T-helper 1 cell (primary cell): Measurements from ENCODE around the gene ERVFRD-1.

Experiments
- DNase-seq, 5 donors: peaks; one replicate each; pipeline ENCODE4 v3.0.0-alpha.2; 2012 to 2020
- total RNA-seq, 4 donors: gene quantifications; one replicate each; lab custom pipeline; 2026; lab: John Stamatoyannopoulos, UW

The ERVFRD-1 gene, protein sequence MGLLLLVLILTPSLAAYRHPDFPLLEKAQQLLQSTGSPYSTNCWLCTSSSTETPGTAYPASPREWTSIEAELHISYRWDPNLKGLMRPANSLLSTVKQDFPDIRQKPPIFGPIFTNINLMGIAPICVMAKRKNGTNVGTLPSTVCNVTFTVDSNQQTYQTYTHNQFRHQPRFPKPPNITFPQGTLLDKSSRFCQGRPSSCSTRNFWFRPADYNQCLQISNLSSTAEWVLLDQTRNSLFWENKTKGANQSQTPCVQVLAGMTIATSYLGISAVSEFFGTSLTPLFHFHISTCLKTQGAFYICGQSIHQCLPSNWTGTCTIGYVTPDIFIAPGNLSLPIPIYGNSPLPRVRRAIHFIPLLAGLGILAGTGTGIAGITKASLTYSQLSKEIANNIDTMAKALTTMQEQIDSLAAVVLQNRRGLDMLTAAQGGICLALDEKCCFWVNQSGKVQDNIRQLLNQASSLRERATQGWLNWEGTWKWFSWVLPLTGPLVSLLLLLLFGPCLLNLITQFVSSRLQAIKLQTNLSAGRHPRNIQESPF
- total RNA-seq: 0 to 1.1 (median 0.06) reads per million in 4 donors

DNA sequence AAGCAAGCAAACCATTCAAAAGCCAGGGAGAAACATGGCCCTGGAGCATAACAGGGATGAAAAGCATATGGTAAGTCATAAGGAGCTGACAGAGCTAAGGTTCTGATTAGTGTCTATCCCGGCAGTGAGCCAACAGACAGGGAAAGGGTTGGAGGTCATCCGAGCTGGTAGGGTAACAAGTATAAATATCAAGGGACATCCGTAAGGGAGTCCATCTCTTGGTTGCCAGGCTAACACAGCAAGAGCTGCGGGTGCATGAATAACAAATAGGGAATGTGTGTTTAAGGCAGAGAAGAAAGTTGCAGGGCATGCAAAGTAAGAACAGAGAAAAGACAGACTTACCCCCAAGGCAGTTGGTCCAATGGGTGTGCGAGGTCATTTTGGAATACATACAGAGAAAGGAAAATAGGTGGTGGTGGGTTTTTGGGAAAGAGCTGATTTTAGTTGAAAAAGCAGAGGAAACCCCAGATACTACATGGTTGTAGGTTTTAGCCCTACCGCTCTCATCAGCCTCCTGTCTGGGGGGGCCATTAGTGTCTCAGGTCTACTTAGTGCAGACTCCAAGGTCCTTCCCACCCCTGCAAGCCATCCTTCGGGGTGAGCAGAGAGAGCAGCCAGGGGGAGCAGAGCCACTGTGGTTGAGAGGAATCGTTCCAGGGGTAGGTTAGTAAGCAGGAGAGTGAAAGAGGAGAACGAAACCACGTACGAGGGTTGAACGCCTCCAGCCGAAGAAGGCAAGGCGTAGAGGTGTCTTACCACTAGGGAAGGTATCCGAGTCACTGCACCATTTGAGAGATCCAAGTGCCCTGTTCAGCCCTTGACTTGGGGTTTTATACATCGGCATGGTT is at the start of gene ERVFRD-1:
TSS of gene ERVFRD-1 (minus strand) at position 805 of the 848 bp plus-strand sequence. CDS start 6,415 bp downstream, outside the sequence.
- no peak for DNase-seq

DNA sequence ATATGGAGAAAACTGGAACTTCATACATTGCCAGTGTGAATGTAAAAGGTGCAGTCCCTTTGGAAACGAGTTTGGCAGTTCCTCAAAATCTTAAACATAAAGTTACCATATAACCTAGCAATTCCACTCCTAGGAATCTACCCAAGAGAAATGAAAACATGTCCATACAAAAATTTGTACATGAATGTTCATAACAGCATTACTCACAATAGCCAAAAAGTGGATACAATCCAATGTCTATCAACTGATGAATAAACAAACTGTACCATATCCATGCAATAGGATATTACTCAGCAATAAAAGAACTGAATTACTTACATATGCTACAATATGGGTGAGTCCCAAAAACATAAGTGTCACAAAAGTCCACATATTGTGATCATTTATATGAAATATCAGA is 48.7 kb upstream of the ERVFRD-1 start:
- no peak for DNase-seq

DNA sequence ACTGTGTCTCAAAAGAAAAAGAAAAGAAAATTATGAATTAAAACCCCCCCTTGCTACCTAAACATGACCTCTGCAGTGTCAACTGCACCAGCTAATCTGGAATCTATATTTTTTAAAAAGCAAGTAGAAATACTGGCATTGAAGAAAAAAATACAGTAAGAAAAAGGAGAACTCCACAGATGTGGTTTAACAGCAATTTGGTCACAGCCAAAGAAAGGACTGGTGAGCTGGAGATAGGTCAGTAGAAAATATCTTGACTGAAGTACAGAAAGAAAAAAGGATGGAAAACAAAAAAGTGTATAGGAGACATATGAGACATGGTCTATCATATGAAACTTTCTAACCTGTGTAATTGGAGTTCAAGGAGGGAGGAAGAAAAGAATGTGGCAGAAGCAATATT is 44.1 kb upstream of the ERVFRD-1 start:
- DNase-seq: no peak

DNA sequence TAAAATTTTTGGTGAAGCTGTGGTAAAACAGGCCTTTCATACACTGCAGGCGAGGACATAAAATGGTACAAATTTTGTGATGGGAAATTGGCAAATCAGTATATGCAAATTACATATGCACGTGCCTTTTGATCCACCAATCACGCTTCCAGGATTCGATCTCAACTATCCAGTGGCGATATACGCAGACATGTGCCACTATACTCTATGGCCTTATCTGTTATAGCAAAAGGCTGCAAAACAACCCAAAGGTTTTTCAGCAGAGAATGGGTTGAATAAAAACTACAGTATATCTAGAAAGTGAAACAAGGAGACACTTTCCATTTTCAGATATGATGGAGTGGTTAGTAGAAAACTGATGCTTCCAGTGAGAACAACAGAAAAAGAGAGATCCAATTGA is 41.9 kb upstream of the ERVFRD-1 start:
- no peak for DNase-seq

DNA sequence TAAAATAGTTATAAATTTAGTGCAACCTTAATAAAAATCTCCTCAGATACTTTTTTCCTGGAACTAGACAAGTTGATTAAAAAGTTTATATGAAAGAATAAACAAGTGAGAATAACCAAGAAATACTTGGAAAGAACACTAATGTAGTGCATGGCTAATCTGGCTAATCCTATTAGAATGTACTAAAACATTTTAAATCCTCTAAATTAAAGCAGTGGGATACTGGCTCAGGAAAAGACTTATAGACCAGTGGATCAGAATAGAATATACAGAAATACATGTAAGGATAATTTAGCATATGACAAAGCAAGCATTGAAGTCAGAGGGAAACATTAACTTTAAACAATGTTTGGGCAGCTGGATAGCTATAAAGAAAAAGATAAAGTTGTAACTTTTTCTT is 41.1 kb upstream of the ERVFRD-1 start:
- DNase-seq: no peak

DNA sequence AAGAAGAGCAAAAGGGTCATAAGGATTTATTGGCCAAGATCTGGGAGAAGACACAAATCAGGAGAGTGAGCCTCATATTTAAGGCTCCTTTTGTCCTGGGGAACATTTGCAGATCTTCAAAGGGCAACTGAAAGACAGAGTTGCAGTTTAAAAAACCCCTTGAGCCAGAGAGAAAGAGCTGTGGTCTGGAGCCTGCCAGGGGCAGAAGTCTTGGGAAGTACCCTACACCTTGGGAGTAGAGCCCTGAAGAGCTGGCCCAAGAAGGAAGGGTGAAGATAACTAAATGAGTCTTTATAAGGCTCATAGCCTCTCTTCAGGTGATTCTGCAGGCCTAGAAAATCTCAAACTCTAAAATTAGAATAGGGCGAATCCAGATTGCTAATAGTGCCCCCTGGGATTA is 40.0 kb upstream of the ERVFRD-1 start:
- no peak for DNase-seq

DNA sequence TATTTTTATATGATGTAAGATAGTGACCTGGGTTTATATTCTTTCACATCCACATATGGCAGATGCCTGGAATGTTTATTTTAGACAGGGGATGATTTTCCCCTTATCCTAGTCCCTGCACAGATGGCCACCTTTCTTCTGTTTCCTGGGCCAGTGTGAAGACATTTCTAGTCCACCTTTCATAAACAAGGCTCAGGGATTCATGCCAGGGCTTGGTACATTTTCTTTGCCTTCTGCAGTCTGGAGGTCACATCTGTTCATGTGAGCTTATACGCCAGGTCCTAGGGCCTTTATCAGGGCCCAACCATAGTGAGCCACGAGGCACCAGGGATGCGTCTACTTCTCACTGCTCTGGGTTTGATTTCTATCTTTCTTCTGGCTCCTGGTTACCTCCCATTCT is 38.0 kb upstream of the ERVFRD-1 start:
- no peak for DNase-seq

DNA sequence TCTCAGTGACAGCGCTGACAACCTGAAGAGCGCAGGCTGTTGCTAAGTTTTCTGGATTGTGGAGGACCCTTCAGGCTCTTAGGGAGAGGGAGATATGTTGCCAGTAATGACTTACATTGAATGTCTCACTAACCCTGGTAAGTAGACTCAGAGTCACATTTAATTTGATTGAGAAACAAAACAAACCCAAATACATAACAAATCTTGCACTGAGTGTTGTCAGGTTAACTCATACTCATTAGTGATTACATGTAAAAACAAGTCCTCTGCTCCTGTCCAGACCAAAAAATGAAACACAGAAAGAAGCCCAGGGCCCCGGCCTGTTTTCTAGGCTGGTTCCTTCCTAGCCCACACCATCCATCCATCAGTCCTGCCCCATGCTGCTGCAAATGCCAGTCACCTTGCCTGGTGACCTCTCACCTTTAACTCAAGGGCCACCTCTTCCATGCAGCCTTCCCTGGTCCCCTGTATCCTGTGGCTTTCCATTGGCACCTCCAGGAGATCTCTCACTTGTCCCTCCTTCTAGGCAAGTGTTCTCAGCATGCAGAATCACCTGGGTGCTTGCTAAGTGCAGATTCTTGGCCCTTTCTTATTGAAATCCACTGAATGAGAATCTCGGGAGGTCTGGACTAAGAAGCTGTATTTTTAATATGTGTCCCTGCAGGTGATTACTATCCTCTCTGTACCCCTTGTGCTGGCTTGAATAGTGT is 34.7 kb upstream of the ERVFRD-1 start:
- DNase-seq: no peak

DNA sequence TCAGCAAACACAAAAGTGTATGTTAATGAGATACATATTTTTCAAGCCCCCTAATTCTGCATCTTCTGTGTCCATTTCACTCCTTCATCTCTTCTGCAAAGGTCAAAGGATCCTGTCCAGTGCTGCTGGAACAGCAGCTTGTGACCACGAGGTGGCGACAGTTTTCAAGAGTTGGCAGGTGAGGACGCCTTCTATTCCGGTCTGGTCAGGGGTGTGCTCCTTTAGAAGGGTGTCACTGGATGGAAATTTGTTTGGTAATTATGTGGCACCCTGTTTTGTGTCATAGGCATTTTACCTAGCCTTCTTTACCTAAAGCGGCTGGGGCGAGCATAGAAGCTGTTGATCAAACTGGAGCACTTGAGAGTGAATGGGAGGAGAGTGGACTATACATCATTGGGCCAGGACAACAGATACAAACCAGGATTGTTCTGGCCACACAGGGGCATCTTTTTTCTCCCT is 32.9 kb upstream of the ERVFRD-1 start:
- DNase-seq: peak; percentile 41 to 75 (median 65)

DNA sequence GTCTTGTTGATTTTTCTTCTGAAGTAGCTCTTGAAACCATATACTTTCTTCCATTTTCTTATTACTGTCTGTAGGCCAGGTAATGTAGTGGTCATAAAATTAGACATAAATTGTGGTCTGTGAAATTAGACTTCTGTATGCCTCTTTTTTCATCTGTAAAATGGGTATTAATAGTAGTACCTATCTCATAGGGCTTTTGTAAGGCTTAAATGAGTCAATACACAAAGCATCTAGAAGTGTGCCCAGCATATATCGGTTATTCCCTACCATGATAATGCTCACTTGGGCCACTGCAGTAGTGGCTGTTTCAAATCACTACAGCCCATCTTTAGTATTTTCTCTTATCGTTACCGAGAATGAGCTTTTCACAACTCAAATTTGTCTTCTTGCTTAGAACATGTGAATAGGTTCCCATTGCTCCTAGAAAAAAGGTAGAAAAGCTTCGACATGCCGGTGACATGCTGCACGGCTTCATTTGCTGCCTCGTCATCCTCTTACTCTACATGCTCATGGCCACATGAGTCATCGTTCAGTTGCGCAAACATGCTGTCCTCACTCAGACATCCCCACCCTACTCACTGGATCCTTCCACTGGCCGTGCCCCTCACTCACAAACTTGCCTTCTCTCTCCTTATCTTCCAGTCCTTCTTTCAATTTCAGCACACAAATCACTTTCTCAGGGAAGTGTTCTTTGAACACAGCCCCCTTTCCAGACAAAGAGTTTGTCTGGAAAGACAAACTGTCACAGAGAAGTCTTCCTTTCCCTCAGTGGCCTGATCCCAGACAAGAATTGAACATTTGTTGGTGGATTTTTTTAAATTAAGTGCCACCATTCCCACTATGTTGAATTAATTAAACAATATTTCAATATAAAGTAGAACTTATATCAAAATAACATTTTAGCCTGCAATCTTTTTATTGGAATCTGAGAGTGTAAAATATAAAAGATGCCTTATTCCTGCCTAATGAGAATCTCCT is 32.2 kb upstream of the ERVFRD-1 start:
- no peak for DNase-seq

DNA sequence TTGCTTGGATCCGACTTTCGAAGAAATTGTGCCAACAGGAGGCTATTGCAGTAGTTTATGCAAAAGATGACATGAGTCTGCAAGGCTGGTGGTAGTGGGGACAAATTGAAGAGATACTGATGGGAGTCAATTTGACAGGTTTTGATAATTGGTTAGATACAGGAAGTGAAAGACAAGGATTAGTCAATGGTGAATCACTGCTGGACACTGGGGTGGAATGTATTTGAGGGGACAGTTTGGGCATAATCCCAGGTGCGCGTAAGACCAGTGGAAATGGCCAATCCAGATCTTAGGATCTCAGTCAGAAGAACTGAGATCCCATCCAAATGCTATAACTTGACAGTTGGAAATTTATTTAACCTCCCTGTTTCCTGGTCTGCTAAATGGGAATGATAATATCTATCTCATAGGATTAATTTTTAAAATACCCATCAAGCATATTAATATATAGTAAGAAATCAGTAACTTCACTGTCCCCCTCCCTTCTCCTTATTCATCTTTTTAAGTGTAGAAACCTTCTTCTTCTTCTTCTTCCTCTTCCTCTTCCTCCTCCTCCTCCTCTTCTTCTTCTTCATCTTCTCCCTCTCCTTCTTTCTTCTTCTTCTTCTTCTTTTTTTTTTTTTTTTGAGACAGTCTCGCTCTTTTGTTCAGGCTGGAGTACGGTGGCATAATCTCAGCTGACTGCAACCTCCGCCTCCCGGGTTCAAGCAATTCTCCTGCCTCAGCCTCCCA is 30.9 kb upstream of the ERVFRD-1 start:
- DNase-seq: no peak

DNA sequence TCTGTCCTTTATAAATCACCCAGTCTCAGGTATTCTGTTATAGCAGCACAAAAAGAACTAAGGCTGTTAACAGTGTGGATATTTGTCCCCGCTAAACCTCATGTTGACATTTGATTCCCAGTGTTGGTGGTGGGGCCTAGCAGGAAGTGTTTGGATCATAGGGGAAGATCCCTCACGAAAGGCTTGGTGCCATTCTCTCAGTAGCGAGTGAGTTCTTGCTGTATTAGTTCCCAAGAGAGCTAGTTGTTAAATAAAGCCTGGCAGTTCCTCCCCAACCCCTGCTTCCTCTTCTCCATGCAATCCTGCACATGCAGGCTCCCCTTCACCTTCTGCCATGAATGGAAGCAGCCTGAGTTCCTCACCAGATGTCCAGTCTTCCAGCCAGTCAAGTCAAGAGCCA is 29.8 kb upstream of the ERVFRD-1 start:
- no peak for DNase-seq

DNA sequence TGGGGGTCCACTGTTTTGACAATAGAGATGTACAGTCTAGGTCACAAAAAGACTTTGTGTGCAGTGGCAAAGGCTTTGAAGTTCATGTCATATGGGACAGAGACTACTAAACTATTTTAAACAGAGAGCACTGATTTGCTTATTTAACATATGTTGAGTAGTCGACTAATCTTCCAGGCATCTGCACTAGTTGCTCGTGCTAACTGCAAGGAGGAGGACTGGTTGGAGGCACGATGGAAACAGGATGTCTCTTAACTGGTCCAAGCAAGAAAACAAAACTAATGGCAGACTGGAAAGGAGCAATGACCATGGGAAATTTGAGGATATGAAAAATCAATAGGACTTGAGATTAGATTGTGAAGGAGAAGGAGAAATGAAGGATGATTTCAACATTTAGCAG is 28.5 kb upstream of the ERVFRD-1 start:
- no peak for DNase-seq

DNA sequence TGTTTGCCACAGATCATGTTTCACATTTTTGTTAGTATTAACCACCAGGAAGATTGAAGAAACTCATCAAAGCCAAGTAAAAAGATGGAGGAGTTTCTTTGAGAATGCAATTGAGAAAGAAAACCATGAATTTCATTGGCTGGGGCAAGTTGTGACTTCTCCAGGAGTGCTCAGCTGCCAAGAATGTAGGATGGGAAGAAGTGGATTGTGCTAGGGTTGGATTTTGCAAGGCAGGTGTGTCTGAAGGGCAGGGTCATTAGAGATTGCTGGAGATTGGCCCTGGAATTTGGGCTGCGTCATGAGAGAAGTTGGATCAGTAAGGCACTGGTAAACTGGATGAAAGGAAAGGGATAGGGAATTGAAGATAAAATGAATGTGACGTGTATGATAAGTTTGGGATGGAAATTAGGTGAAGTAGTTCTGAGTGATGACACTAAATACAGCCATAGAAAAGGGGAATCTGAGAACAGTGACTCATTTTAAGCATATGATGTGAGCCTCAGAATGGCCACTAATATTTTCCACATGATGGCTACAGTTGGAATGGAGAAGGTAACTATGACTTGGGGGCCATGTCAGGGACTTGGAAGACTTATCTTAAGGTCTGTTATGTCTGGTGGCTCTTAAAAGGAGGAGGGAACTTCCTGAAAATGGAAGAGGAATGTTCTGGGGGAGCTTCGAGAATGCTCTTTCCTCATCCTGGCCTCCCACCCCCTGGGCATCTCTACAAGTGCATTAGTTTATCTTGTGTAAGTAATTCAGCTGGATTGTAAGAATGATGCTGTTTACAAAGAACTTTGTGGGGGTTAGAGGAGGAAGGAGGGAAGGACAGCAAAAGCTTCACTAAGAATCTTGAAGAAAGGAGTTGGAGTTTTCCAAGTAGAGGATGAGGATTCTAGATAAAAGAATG is 27.8 kb upstream of the ERVFRD-1 start:
- DNase-seq: no peak

DNA sequence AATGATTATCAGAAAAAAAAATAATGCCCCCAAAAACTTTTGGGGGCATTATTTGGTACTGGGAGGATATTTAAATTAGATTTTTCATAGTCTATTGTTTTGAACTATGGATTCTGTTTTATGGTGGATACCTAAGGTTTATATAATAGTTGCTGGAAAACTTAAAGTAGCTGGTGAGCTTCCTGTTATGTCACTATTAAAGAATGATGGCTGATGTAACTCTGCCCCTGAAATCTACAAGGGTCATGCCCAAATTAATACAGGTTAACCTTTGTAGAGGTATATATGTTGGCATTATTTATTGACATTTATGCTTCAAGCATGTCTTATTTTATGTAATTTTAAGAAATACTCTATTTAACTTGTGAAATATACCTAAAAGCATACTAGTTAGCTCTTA is 25.3 kb upstream of the ERVFRD-1 start:
- no peak for DNase-seq

DNA sequence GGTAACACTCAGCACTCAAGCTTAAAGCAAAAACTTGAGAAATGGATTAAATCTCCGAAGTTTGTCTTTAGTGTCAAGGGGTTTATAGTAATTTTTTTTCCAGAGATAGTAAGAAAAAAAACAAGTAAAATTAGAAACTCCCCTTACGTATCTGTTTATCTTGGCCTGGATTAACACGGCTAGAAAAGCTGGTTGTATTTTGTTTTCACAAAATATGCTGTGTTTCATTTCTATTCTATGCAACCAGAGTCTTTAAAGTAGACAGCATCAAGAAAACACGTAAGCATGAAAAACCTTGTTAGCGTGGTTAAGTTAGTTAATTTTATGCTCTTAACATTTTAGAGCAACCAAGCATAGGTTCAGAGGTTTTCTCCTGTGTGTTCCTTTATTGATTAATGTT is 21.8 kb upstream of the ERVFRD-1 start:
- DNase-seq: no peak

DNA sequence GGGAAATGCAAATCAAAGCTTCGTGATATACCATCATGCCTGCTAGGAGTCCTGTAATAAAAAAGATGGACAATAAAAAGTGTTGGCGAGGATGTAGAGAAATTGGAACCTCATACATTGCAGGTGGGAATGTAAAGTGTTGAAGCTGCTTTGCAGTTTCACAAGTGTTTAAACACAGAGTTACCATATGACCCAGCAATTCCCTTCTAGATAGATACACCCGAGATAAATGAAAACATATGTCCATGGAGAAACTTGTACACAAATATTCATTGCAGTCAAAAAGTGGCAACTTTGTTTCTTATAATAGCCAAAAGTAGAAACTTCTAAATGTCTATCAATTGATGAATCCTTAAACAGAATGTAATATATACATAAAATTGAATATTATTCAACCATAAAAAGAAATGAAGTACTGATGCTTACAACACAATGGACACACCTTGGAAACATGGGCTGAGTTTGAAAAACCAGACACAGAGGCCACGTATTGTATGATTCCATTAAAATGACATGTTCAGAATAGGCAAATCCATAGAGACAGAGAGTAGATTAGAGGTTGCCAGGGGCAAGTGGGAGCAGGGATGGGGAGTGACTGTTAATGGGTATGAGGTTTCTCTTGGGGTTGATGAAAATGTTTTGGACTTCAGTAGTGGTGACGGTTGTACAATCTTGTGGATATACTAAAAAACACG is 20.8 kb upstream of the ERVFRD-1 start:
- DNase-seq: no peak

DNA sequence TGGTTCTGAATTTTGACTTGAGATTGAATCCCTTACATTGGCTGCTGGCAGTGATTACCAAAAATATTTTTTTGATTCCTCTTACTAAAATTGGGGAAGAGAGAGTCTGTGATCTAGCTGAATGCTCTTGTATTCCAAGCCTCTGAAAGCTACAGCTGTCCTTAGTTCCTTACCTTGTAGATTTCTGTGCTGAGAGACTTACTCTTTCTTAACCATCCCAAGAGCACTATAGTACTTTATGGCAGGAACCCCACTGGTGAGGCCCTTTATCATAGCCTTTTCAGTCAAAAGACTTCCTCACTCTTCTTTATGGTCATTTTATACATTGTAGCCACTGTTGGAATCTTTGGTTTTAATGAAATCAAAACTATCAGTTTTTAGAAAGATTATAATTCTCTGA is 19.1 kb upstream of the ERVFRD-1 start:
- no peak for DNase-seq

DNA sequence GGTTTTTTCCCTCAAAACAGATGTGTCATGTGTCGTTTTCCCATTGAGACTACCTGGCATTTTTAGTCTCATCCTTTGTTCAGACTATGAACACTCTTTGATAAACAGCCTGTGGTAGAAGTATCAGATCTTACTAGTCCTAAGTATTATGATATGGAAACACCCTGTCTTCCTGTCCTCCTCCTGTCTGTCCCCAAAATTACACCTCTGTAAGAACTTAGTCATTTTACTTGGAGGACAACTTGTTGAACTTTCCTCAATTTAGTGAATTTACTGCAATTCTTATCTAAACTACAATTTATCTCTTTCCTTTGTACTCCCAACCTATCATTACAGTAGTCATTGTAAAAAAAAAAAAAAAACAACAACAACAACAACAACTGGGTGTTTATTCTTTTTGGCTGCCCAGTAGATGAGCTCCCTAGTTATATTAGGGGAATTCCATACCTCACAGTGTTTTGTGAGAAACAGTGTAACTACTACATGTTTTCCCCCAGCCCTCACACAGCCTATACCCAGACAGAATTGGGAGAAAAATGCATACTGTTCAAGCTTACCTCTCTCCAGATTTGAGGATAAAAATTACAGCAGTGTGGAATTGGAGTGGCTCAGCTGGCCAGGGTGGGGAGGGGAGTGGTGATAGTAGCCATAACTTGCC is 18.5 kb upstream of the ERVFRD-1 start:
- DNase-seq: no peak
